HG02970 (cell line): ENCODE measurements around the gene PAK5.

Experiments
- ATAC-seq: cut with Tn5 transposase; IDR thresholded peaks from one replicate; pipeline ENCODE4 v1.9.1; 2021; ENCODE audit warnings: mild to moderate bottlenecking, moderate library complexity, moderate number of reproducible peaks; ENCODE audit not compliant: unreplicated experiment, low FRiP score

The PAK5 gene

GRCh38 chr20:9506280-9506821 lies 332.5 kb downstream of the PAK5 start:
- ATAC-seq, result no peak

- no peak for ATAC-seq
Measured at GRCh38 chr20:9503526-9504245, 335.2 kb downstream of the PAK5 start.

GRCh38 chr20:9501473-9501872 lies 337.4 kb downstream of the PAK5 start:
- no peak for ATAC-seq

GRCh38 chr20:9500121-9500520 lies 338.8 kb downstream of the PAK5 start:
- ATAC-seq, result no peak

- no peak for ATAC-seq
Measured at GRCh38 chr20:9499126-9499899, 339.6 kb downstream of the PAK5 start.

GRCh38 chr20:9498322-9498721 lies 340.6 kb downstream of the PAK5 start:
- no peak for ATAC-seq

GRCh38 chr20:9496155-9496554 lies 342.7 kb downstream of the PAK5 start:
- ATAC-seq, result no peak

- no peak for ATAC-seq
Measured at GRCh38 chr20:9495701-9496100, 343.2 kb downstream of the PAK5 start.

GRCh38 chr20:9493803-9494202 lies 345.1 kb downstream of the PAK5 start:
- ATAC-seq, result no peak

GRCh38 chr20:9492067-9492466 lies 346.8 kb downstream of the PAK5 start:
- ATAC-seq, result no peak

- ATAC-seq, result no peak
Measured at GRCh38 chr20:9491324-9491723, 347.6 kb downstream of the PAK5 start.

GRCh38 chr20:9490631-9491030 lies 348.2 kb downstream of the PAK5 start:
- ATAC-seq, result no peak

- ATAC-seq, result no peak
Measured at GRCh38 chr20:9490161-9490560, 348.7 kb downstream of the PAK5 start.

- no peak for ATAC-seq
Measured at GRCh38 chr20:9488063-9488462, 350.8 kb downstream of the PAK5 start.
